Epithelial cell of esophagus (primary cell): ENCODE measurements around the gene SARDH.
"Not testable (repeated sequence)": the region's sequence is repeated elsewhere in the genome, so short reads cannot be mapped to it uniquely, and the experiment has no call there.

Source experiments
- DNase-seq: peaks from one replicate; pipeline ENCODE4 v3.0.0; 2010; ENCODE audit warnings: low read depth
- H3K4me3 ChIP-seq: 2 replicates; pipeline ENCODE4 v1.5.1; 2011; ENCODE audit warnings: mild to moderate bottlenecking, low read length, control low read depth
- CTCF ChIP-seq: IDR thresholded peaks from 2 replicates; pipeline ENCODE4 v1.5.1; 2011; ENCODE audit warnings: low read depth, mild to moderate bottlenecking, low read length, control low read depth, inconsistent platforms; ENCODE audit not compliant: insufficient read depth; ENCODE audit errors: missing control alignments

SARDH gene

GRCh38 chr9:133769511-133770075 is 31.4 kb upstream of the SARDH start:
- no peak for TF ChIP-seq CTCF
- no peak overlapping the region for H3K4me3 ChIP-seq
- DNase-seq = no peak

GRCh38 chr9:133768859-133769510 is 30.8 kb upstream of the SARDH start:
- H3K4me3 ChIP-seq = no peak overlapping the region
- DNase-seq = no peak
- TF ChIP-seq CTCF = no peak

- H3K4me3 ChIP-seq = no peak overlapping the region
- no peak for TF ChIP-seq CTCF
- DNase-seq = no peak
These were observed 30.3 kb upstream of the SARDH start for GRCh38 chr9:133768371-133768858.

GRCh38 chr9:133767625-133768024 is 29.5 kb upstream of the SARDH start:
- no peak overlapping the region for H3K4me3 ChIP-seq
- no peak for DNase-seq
- no peak for TF ChIP-seq CTCF

- no peak overlapping the region for H3K4me3 ChIP-seq
- no peak for DNase-seq
- TF ChIP-seq CTCF = no peak
These were observed 28.9 kb upstream of the SARDH start for GRCh38 chr9:133767008-133767407.

- H3K4me3 ChIP-seq, DNase-seq: not testable (repeated sequence)
These were observed 28.1 kb upstream of the SARDH start for GRCh38 chr9:133766234-133766633.

GRCh38 chr9:133763272-133764183 is 25.4 kb upstream of the SARDH start:
- TF ChIP-seq CTCF = no peak
- no peak for DNase-seq
- H3K4me3 ChIP-seq = no peak overlapping the region
